Measurements from ENCODE around the gene KNDC1.

DNA sequence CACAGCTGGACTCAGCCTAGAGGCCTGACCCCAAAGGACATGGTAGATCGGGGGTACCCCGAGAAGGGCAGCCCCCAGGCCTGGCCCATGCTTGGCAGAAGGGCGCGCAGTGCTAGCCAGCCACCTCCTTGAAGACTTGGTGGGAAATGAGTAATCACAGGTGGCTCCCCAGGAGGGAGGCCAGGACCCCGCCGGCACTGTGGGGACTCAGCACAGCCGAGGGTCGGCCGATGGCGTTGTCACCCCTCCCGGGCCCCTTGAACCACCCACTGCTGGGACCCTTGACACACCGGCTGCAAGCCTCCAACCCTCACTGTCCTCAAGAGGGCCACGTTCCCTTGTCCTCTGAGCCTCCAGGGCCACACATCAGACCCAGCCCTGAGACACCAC is 44.6 kb upstream of the KNDC1 start:
- no peak for TF ChIP-seq TAF1 (IDR thresholded peaks at IDR 0.05; ENCODE audit: low read depth)
- TF ChIP-seq, protein P1, sequence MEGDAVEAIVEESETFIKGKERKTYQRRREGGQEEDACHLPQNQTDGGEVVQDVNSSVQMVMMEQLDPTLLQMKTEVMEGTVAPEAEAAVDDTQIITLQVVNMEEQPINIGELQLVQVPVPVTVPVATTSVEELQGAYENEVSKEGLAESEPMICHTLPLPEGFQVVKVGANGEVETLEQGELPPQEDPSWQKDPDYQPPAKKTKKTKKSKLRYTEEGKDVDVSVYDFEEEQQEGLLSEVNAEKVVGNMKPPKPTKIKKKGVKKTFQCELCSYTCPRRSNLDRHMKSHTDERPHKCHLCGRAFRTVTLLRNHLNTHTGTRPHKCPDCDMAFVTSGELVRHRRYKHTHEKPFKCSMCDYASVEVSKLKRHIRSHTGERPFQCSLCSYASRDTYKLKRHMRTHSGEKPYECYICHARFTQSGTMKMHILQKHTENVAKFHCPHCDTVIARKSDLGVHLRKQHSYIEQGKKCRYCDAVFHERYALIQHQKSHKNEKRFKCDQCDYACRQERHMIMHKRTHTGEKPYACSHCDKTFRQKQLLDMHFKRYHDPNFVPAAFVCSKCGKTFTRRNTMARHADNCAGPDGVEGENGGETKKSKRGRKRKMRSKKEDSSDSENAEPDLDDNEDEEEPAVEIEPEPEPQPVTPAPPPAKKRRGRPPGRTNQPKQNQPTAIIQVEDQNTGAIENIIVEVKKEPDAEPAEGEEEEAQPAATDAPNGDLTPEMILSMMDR (IDR thresholded peaks at IDR 0.05; ENCODE audit: poor library complexity, severe bottlenecking): no peak
- TF ChIP-seq, protein P2, sequence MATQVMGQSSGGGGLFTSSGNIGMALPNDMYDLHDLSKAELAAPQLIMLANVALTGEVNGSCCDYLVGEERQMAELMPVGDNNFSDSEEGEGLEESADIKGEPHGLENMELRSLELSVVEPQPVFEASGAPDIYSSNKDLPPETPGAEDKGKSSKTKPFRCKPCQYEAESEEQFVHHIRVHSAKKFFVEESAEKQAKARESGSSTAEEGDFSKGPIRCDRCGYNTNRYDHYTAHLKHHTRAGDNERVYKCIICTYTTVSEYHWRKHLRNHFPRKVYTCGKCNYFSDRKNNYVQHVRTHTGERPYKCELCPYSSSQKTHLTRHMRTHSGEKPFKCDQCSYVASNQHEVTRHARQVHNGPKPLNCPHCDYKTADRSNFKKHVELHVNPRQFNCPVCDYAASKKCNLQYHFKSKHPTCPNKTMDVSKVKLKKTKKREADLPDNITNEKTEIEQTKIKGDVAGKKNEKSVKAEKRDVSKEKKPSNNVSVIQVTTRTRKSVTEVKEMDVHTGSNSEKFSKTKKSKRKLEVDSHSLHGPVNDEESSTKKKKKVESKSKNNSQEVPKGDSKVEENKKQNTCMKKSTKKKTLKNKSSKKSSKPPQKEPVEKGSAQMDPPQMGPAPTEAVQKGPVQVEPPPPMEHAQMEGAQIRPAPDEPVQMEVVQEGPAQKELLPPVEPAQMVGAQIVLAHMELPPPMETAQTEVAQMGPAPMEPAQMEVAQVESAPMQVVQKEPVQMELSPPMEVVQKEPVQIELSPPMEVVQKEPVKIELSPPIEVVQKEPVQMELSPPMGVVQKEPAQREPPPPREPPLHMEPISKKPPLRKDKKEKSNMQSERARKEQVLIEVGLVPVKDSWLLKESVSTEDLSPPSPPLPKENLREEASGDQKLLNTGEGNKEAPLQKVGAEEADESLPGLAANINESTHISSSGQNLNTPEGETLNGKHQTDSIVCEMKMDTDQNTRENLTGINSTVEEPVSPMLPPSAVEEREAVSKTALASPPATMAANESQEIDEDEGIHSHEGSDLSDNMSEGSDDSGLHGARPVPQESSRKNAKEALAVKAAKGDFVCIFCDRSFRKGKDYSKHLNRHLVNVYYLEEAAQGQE (IDR thresholded peaks at IDR 0.05; ENCODE audit: borderline replicate concordance): no peak
- TF ChIP-seq POLR2AphosphoS5 (IDR thresholded peaks at IDR 0.05): no peak
- TF ChIP-seq EZH2 (IDR thresholded peaks at IDR 0.05; ENCODE audit: borderline replicate concordance, insufficient read depth, low read length, poor library complexity, severe bottlenecking): no peak
- TF ChIP-seq EP300 (conservative IDR thresholded peaks at IDR 0.05; ENCODE audit: poor library complexity, severe bottlenecking): no peak
- TF ChIP-seq RAD21 (conservative IDR thresholded peaks at IDR 0.05): no peak
- no peak for TF ChIP-seq SMC3 (conservative IDR thresholded peaks at IDR 0.05; ENCODE audit: poor library complexity)
- TF ChIP-seq MXI1 (conservative IDR thresholded peaks at IDR 0.05; ENCODE audit: poor library complexity, severe bottlenecking): no peak
